ENCODE results near the gene MATK. TPM values are rescaled to one million over a fixed set of nuclear protein-coding genes. Genes with fewer than 3 reads are reported as not detected.

The MATK gene
- total RNA-seq, 2 experiments from 2014 or later, result 9.1 to 9.4 TPM

GRCh38 chr19:3771906-3772455, 14.2 kb downstream of the MATK start, which contains the start of gene RAX2:
Gene RAX2 (minus strand): TSS chr19:3772228. CDS start chr19:3771742, 486 bp downstream.
- Histone ChIP-seq H3K36me3 (ENCODE audit: insufficient read depth, low read length) (peaks cover 22% of the 10 kb centered on the region), H3K27me3 (ENCODE audit: control insufficient read depth in 1 of 2, insufficient read depth in 2 of 2, low read length in 2 of 2) (no peaks in the 10 kb centered on the region), H3K4me3 (ENCODE audit: low read length) (no peak within 1 kb of the TSS), H3K9me3 (ENCODE audit: control insufficient read depth in 1 of 2, insufficient read depth in 1 of 2, low read length in 2 of 2) (no peaks in the 10 kb centered on the region), H3K27ac (ENCODE audit: low read depth in 1 of 2, low read length in 2 of 2) (no peak within 1 kb of the TSS), H3K4me1 (ENCODE audit: insufficient read depth, low read length) (peaks cover 3% of the 10 kb centered on the region)
- Mint-ChIP-seq H3K27ac (no peak within 1 kb of the TSS), H3K4me1 (ENCODE audit: low read depth) (no peaks in the 10 kb centered on the region), H3K36me3 (ENCODE audit: low read depth) (peaks cover 23% of the 10 kb centered on the region), H3K27me3 (no peaks in the 10 kb centered on the region), H3K4me3 (no peak within 1 kb of the TSS), H3K9me3 (no peaks in the 10 kb centered on the region)
- intact Hi-C loops (cut with DNase I, micrococcal nuclease), result no loop called here
- TF ChIP-seq CTCF (IDR thresholded peaks at IDR 0.05), result no peak
- ATAC-seq (ENCODE audit: poor library complexity) (no peak), DNase-seq (peak in 1 of 14 experiments; percentile 21)
- ChIA-PET CTCF (no interaction called here), POLR2A (no interaction called here)

GRCh38 chr19:3771000-3771905, 14.9 kb downstream of the MATK start:
- CTCF ChIA-PET, result no interaction called here

More at GRCh38 chr19:3771000-3771905, 14.9 kb downstream of the MATK start:
- DNase-seq (peak in 1 of 14 experiments; percentile 21), ATAC-seq (ENCODE audit: poor library complexity) (no peak)
- Mint-ChIP-seq H3K4me1 (ENCODE audit: low read depth) (peaks cover 5% of the 10 kb centered on the region), H3K27ac (no peak overlapping the region), H3K36me3 (ENCODE audit: low read depth) (peaks cover 29% of the 10 kb centered on the region), H3K27me3 (no peaks in the 10 kb centered on the region), H3K9me3 (no peaks in the 10 kb centered on the region), H3K4me3 (no peak overlapping the region)
- Histone ChIP-seq H3K27ac (ENCODE audit: low read depth in 1 of 2, low read length in 2 of 2) (no peak overlapping the region), H3K36me3 (ENCODE audit: insufficient read depth, low read length) (peaks cover 29% of the 10 kb centered on the region), H3K9me3 (ENCODE audit: control insufficient read depth in 1 of 2, insufficient read depth in 1 of 2, low read length in 2 of 2) (no peaks in the 10 kb centered on the region), H3K27me3 (ENCODE audit: control insufficient read depth in 1 of 2, insufficient read depth in 2 of 2, low read length in 2 of 2) (no peaks in the 10 kb centered on the region), H3K4me1 (ENCODE audit: insufficient read depth, low read length) (peaks cover 10% of the 10 kb centered on the region), H3K4me3 (ENCODE audit: low read length) (no peak overlapping the region)
- POLR2A ChIA-PET, result no interaction called here
- intact Hi-C loops (cut with DNase I, micrococcal nuclease), result no loop called here
- no peak for TF ChIP-seq CTCF (IDR thresholded peaks at IDR 0.05)
